ES-I3 (cell line): ENCODE data around the gene HSD17B8.
A peak's percentile ranks its signal among the peaks of the same experiment; 100 is the strongest.

ENCODE experiments used
- H3K36me3 ChIP-seq: 2 replicates; pipeline ENCODE4 v1.6.1; 2013; ENCODE audit warnings: mild to moderate bottlenecking, low read length, control low read depth, moderate library complexity; ENCODE audit not compliant: insufficient read depth
- H3K4me1 ChIP-seq: 2 replicates; pipeline ENCODE4 v1.6.1; 2013; ENCODE audit warnings: mild to moderate bottlenecking, control low read depth, low read length; ENCODE audit not compliant: insufficient read depth
- H3K9ac ChIP-seq: 2 replicates; pipeline ENCODE4 v1.6.1; 2013; ENCODE audit warnings: low read depth, mild to moderate bottlenecking, low read length, moderate library complexity
- H3K9me3 ChIP-seq: 2 replicates; pipeline ENCODE4 v1.6.1; 2013; ENCODE audit warnings: mild to moderate bottlenecking, low read length, moderate library complexity; ENCODE audit not compliant: control insufficient read depth, insufficient read depth

Gene HSD17B8

GRCh38 chr6:33204415-33205190 is at the start of gene HSD17B8:
Gene HSD17B8 (plus strand): TSS chr6:33204655. CDS start chr6:33204669, 14 bp downstream.
- peaks cover 16% of the 10 kb centered on the region for H3K36me3 ChIP-seq
- no peaks in the 10 kb centered on the region for H3K9me3 ChIP-seq
- peaks cover 10% of the 10 kb centered on the region for H3K4me1 ChIP-seq
- H3K9ac ChIP-seq, result peak within 1 kb of the TSS; percentile 80

DNA sequence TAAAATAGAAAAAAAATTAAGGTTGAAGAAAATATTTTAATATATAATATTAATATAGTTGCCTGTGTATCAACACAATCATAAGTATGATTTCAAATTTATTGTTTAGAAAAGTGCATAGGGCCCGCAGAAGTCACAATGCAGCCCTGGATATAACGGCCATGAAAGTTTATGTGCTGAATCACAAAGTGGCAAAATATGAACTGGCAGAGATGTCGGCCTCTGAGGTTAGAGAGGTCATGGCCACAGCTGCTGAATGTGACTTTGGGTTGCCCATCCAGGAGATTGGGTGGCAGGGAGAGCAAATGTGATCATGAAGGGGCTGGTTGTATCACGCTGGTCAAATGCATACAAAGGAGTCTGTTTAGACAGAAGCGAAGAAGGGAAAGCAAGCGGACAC is 47.9 kb upstream of the HSD17B8 start:
- Histone ChIP-seq H3K9ac (no peak overlapping the region), H3K4me1 (no peaks in the 10 kb centered on the region), H3K9me3 (no peaks in the 10 kb centered on the region), H3K36me3 (no peaks in the 10 kb centered on the region)

DNA sequence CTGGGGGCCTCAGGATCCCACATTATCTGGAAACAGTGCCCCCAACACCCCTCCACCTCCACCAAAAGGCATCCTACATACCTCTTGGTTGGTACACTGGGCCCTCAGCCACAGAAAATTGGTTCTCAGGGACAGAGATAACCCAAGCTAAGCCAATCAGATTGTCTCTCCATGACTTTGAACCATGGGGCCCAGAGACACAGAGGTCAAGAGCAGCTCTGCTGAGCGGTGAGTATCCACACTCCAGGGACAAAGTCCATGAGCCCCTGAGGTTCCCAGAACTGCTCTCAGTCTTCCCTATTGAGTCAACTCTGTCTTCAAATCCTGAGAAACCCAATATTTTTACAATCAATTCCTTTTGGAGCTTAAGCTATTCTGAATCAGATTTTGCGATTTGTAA is 47.5 kb upstream of the HSD17B8 start:
- H3K36me3 ChIP-seq, result no peaks in the 10 kb centered on the region
- H3K9ac ChIP-seq, result no peak overlapping the region
- H3K9me3 ChIP-seq, result no peaks in the 10 kb centered on the region
- no peaks in the 10 kb centered on the region for H3K4me1 ChIP-seq

GRCh38 chr6:33160096-33160495 is 44.4 kb upstream of the HSD17B8 start:
- Histone ChIP-seq H3K4me1 (no peaks in the 10 kb centered on the region), H3K36me3 (no peaks in the 10 kb centered on the region), H3K9ac (no peak overlapping the region), H3K9me3 (no peaks in the 10 kb centered on the region)

GRCh38 chr6:33160728-33161344 is 43.6 kb upstream of the HSD17B8 start:
- no peaks in the 10 kb centered on the region for H3K4me1 ChIP-seq

GRCh38 chr6:33161354-33162331 is 42.8 kb upstream of the HSD17B8 start:
- no peaks in the 10 kb centered on the region for H3K9me3 ChIP-seq
- no peaks in the 10 kb centered on the region for H3K4me1 ChIP-seq
- H3K36me3 ChIP-seq, result no peaks in the 10 kb centered on the region
- peak overlapping the region; percentile 63 for H3K9ac ChIP-seq

More at GRCh38 chr6:33160728-33161344, 43.6 kb upstream of the HSD17B8 start:
- H3K36me3 ChIP-seq, result no peaks in the 10 kb centered on the region
- no peak overlapping the region; the same call in 1 of the 2 replicates for H3K9ac ChIP-seq
- no peaks in the 10 kb centered on the region for H3K9me3 ChIP-seq

DNA sequence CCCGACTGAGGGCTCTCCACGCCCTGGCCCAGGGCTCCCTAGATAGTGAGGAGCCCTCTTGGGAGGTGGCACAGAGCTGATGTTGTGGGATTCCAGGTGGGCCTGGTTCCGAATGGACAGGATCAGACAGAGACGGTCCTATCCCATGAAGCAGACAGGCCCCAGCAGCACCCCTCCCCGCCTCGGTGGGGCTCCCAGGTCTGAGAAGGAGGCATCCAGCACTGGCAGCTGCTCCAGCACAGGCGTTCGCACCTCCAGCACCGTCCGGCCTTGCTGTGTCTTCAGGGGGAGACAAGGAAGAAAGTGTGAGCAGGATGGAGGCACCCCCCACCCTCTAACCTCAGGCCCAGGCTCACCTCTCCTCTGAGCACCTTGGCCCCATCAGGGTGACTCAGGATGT is 40.9 kb upstream of the HSD17B8 start:
- no peaks in the 10 kb centered on the region for H3K36me3 ChIP-seq
- no peak overlapping the region for H3K9ac ChIP-seq
- no peaks in the 10 kb centered on the region for H3K9me3 ChIP-seq
- H3K4me1 ChIP-seq, result no peaks in the 10 kb centered on the region

DNA sequence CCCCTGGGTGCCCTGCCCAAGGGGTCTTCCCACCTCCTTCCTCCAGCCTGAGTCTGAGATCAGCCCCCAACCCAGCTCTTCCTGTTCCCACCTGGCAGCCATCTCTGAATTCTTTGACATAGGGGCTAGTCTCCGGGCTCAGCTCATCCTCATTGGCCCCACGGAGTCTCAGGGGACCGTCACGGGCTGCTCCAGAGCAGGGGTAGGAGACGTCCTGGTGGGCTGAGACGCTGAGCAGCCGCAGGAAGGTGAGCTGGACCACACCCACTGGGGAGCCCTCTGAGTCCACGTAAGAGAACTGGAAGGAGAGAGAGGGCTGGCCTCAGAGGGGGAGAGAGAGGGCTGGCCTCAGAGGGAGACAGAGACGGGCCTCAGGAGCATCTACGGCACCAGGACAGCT is 40.3 kb upstream of the HSD17B8 start:
- Histone ChIP-seq H3K4me1 (no peaks in the 10 kb centered on the region), H3K36me3 (no peaks in the 10 kb centered on the region), H3K9me3 (no peaks in the 10 kb centered on the region), H3K9ac (no peak overlapping the region)

DNA sequence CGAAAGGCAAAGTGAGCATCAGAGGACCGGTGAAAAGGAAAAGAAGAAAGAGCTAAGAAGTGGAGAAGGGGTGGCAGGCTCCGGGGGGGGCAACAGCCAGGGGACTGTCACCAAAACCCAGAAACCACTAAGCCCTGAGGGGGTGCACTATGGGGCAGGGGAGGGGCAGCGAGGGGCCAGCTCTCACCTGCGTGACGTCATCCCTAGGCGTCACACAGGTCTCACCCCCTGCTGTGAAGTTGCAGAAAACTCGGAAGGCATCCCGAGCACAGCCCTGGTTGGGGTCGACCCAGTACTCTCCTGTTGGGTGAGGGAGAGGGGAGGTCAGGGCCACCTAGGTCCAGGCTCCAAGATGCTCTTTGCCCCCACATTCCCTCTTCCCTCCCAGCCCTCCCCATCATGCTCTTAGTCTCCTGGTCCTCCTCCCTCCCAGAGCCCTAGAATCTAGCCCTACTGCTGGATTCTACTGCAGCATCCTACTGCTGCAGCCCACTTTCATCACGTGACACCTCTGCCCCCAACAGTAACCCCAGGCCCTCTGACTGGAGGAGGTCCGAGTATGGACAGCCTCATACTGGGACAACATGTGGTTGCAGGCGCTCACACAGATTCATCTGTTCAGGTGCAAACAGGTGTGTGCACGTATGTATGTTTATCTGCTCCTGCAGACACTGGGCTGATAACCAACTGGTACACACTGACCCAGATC is 39.6 kb upstream of the HSD17B8 start:
- no peaks in the 10 kb centered on the region for H3K4me1 ChIP-seq
- H3K9me3 ChIP-seq, result no peaks in the 10 kb centered on the region
- no peak overlapping the region for H3K9ac ChIP-seq
- no peaks in the 10 kb centered on the region for H3K36me3 ChIP-seq

DNA sequence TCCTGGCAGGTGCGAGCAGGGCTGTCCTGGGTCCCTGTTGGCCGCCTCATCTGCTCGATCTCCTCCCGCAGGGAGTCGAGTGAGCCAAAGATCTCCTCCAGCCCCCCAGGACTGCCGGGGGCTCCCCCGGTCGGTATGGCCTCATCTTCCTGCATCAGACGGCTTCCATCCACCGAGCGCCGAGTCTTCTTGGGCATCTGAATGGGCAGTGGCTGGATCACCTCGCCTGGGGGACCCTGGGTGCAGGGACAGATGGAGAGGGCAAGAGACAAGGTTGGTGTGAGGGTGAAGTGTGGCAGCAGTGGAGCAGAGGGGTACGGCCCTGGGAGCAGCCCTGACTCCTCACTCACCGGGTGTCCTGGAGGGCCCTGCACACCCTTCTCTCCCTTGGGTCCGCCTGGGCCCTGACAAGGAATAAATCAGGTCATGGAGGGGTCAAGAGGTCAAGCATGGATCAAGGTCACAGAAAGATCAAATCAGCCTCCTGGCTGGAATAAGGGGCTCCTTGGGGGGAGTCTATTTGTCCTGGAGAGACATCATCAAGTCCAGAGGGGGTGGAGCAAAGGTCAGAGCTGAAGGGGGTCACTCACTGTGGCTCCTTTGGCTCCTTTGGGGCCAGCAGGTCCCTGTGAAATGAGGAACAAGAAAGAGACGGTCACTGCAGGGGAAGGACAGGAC is 38.7 kb upstream of the HSD17B8 start:
- H3K36me3 ChIP-seq, result no peaks in the 10 kb centered on the region
- no peak overlapping the region for H3K9ac ChIP-seq
- no peaks in the 10 kb centered on the region for H3K9me3 ChIP-seq
- H3K4me1 ChIP-seq, result no peaks in the 10 kb centered on the region

- Histone ChIP-seq H3K9me3 (no peaks in the 10 kb centered on the region), H3K9ac (no peak overlapping the region), H3K4me1 (no peaks in the 10 kb centered on the region), H3K36me3 (no peaks in the 10 kb centered on the region)
Measured at GRCh38 chr6:33166363-33166762, 38.1 kb upstream of the HSD17B8 start.

DNA sequence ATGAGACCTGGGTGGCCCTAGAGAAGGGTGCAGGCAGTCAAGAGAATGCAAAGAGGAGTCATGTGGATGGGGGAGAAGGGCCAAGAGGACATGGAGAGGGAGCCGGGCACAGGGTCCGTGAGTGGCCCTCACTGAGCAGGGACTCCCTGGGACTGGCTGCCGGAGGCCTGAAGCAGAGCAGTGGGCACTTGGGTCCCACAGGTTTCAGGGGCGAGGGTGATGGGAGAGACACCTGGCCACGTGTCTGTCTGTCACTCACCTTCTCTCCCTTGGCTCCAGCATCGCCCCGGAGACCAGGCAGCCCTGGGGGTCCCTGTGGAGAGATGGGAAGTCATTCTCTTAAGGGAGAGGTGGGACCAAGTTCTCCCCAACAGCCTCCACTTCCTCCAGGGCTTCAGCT is 37.6 kb upstream of the HSD17B8 start:
- Histone ChIP-seq H3K9me3 (no peaks in the 10 kb centered on the region), H3K36me3 (no peaks in the 10 kb centered on the region), H3K4me1 (no peaks in the 10 kb centered on the region), H3K9ac (no peak overlapping the region)

DNA sequence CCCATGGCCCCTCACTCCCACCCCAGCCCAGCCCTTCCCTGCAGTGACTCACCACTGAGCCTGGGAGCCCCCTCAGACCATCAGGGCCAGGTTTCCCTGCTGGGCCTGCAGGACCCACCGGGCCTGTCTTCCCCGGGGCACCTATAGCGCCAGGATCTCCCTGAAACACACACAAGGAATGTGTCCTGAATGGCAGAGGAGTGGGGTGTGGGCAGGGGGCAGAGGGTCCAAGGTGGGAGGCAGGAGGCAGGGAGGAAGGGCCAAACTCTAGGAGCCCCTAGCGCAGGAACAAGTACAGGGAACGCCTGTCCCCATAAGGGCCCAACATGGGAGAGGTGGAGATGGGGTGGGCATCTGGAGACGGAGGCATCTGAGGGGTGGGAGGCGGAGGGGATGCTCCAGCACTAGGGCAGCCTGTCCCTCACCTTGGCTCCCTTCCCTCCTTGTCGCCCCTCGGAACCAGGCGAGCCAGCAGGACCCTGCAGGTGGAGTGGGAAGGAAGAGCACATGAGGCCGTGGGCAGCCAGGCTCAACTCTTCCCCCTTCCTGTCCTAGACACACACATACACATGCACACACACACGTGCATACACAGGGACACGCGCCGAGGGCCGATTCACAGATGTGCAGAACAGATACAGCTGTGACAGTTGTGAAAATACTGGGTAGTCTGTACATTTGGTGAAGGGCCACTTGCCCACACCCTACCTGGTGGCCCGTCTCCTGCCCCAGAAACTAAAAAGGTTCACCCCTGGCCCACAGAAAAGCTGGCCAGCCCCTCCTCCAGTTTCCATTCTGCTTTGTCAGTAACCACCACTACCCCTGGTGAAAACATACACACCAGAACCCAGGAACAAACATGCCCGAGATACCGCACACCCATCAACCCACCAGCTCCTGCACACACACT is 36.8 kb upstream of the HSD17B8 start:
- Histone ChIP-seq H3K36me3 (no peaks in the 10 kb centered on the region), H3K9ac (no peak overlapping the region), H3K4me1 (no peaks in the 10 kb centered on the region), H3K9me3 (no peaks in the 10 kb centered on the region)
